Suppressor macrophage treated with lipopolysaccharide for 4 hours (primary cell): ENCODE data around the gene TAF11L9.
"Not testable (repeated sequence)": the region's sequence is repeated elsewhere in the genome, so short reads cannot be mapped to it uniquely, and the experiment has no call there.

Source experiments
- DNase-seq: peaks from one replicate; pipeline ENCODE4 v3.0.0-alpha.2; 2020

TAF11L9 gene

DNA sequence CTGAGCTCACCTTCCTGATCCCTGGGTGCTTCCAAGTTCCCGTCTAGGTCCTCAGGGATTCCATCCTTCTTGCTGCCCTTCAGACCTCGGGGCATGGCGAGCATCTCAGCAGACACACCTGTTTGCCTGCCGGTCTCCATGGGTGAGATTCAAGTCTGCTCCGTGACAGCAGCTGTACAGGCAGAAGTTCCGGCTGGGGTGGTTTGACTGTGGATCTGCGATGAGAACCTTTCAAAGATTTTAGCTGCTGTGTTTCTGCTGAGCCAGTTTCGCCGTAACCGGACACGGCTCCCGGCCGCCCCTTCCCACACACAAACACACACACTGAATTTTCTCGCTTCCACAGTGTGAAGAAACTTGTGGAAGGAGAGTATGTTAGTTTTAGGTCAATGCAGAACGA is at the start of gene TAF11L9:
Gene TAF11L9, minus strand, starts transcription at position 140 of the 400 bp plus-strand sequence.
- DNase-seq, result not testable (repeated sequence)

DNA sequence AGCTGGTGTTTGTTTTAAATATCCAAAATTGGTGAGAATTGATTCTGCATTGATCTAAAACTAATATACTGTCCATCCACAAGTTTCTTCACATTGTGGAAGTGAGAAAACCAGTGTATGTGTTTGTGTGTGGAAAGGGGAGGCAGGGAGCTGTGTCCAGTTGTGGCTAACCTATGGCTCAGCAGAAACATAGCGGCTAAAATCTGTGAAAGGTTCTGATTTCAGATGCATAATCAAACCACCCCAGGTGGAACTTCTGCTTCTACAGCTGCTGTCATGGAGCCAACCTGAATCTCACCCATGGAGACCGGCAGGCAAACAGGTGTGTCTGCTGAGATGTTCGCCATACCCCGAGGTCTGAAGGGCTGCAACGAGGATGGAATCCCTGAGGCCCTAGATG is 40.0 kb upstream of the TAF11L9 start, which contains the start of gene TAF11L14:
Gene TAF11L14, plus strand, starts transcription at position 301 of the 400 bp plus-strand sequence.
- DNase-seq, result no peak

DNA sequence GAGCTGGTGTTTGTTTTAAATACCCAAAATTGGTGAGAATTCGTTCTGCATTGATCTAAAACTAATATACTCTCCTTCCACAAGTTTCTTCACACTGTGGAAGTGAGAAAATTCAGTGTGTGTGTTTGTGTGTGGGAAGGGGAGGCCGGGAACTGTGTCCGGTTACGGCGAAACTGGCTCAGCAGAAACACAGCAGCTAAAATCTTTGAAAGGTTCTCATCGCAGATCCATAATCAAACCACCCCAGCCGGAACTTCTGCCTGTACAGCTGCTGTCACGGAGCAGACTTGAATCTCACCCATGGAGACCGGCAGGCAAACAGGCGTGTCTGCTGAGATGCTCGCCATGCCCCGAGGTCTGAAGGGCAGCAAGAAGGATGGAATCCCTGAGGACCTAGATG is 37.6 kb upstream of the TAF11L9 start, which contains the start of gene TAF11L13:
Gene TAF11L13, plus strand, starts transcription at position 301 of the 400 bp plus-strand sequence.
- DNase-seq, result not testable (repeated sequence)

DNA sequence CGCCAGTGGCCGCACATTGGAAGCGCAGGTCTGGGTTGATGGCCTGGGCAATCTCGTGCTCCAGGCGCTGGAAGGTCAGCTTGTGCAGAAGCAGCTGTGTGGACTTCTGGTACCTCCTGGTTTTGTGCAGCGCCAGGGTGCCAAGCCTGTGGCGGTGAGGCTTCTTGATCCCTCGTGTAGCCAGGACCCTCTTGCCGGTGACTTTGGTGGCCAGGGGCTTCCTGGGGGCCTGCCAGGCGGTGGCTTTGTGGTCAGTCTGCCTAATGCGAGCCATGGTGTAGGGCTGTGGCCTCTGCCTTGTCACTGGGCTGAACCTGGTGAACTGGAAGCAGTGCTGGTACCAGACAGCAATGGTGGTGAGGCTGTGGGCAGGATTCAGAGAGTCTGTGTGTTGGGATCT is 31.5 kb upstream of the TAF11L9 start:
- no peak for DNase-seq

DNA sequence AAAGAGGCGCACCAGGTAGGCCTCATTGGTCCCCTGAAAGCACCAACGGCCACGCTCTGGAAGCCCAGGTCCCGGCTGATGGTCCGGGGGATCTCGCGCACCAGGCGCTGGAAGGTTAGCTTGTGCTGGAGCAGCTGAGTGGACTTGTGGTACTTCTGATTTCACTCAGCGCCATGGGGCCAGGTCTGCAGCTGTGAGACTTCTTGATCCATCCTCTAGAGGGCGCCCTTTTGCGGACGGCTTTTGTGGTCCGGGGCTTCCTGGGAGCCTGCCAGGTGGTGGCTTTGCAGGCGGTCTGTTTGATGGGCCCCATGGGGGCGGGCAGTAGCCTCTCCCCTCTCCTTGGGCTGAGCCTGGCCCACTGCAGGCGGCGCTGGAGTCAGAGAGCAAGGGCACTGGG is 26.4 kb upstream of the TAF11L9 start:
- DNase-seq, result no peak

DNA sequence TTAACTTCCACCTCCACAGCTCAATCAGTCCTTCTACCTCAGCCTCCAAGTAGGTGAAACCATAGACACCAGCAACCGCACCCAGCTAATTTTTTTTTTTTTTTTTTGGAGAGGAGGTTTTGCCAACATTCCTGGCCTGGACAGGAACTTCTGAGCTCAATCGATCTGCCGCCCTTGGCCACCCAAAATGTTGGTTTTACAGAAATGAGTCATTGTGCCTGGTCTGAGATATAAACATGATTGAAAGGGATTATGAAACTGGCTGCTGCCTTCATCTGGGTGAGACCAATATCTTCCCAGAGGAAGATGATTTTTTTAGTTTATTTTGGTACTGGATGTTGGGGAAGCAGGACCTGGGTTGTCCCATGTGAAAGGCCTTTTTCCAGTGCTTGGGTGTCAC is 25.2 kb upstream of the TAF11L9 start:
- no peak for DNase-seq

DNA sequence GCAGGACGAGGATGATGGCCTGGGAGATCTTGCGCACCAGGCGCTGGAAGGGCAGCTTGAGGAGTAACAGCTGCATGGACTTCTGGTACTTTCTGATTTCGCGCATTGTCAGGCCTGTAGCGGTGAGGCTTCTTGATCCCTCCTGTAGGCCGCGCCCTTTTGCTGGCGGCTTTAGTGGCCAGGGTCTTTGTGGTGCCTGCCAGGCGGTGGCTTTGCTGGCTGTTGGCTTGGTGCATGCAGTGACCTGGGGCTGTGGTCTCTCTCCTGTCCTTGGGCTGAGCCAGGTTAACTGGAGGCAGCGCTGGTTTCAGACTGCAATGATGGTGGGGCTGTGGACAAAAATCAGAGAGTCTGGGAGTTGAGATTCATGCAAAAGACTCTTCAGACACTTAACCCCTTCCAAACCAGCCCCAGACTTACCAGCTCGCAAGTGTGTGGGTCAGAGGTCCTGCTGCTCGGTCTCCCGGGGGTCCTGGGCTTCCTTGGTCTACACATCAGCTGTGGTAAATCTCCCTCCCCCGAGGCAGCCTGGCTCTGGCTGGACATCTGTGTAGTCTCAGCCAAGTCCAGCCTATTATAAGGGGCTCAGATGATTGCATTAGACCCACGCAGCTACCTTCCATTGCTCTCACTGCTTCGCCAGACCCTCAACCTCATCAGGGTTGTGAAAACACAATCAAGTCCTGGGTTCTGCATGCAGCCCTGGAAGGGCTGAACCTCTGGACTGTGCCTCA is 20.8 kb upstream of the TAF11L9 start:
- no peak for DNase-seq

DNA sequence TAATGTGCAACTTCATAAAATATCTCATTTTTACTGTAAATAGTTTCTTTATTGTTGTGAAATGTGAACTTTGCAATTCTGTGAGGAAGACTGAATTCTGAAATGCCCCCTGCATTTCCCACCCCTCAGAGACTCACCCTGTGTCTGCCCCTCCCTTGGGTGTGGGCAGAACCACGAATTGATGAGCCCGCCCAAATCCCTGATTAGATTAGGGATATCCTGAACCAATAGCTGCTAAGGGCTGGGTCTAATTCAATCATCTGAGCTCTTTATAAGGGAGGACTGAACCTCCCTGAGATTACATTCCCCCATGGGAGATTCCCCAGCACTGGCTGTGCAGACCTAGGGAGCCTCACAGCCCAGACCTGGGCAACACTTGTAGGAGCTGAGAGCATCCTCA is 15.9 kb upstream of the TAF11L9 start, which contains the start of gene TAF11L12:
Gene TAF11L12, plus strand, starts transcription at position 301 of the 400 bp plus-strand sequence.
- DNase-seq, result not testable (repeated sequence)

DNA sequence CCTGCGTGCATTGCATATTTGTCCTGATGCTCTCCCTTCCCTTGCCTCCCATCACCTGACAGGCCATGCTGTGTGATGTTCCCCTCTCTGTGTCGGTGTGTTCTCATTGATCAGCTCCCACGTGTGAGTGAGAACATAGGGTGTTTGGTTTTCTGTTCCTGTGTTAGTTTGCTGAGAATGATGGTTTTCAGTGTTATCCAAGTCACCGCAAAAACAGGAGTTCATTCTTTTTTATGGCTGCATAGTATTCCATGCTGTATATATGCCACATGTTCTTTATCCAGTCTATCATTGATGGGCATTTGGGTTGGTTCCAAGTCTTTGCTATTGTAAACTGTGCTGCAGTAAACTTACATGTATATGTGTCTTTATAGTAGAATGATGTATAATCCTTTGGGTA is 13.3 kb upstream of the TAF11L9 start:
- DNase-seq, result not testable (repeated sequence)

DNA sequence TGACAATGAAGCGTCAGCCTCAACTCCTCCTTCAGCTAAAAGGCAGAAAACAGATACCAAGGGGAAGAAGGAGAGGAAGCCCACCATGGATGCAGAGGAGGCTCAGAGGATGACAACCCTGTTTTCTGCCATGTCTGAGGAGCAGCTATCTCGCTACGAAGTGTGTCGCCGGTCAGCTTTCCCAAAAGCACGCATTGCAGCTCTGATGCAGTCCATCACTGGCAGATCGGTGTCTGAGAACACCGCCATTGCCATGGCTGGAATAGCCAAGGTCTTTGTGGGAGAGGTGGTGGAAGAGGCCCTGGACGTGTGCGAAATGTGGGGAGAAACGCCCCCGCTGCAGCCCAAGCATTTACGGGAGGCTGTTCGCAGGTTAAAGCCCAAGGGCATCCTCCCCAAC is 10.8 kb upstream of the TAF11L9 start:
- no peak for DNase-seq

DNA sequence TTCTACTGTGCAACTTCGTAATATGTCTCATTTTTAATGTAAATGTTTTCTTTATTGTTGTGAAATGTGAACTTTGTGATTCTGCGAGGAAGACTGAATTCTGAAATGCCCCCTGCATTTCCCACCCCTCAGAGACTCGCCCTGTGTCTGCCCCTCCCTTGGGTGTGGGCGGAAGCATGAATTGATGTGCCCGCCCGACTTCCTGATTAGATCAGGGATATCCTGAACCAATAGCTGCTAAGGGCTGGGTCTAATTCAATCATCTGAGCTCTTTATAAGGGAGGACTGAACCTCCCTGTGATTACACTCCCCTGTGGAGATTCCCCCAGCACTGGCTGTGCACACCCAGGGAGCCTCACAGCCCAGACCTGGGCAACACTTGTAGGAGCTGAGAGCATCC is 9.7 kb upstream of the TAF11L9 start, which contains the start of gene TAF11L11:
Gene TAF11L11, plus strand, starts transcription at position 304 of the 400 bp plus-strand sequence.
- not testable (repeated sequence) for DNase-seq

DNA sequence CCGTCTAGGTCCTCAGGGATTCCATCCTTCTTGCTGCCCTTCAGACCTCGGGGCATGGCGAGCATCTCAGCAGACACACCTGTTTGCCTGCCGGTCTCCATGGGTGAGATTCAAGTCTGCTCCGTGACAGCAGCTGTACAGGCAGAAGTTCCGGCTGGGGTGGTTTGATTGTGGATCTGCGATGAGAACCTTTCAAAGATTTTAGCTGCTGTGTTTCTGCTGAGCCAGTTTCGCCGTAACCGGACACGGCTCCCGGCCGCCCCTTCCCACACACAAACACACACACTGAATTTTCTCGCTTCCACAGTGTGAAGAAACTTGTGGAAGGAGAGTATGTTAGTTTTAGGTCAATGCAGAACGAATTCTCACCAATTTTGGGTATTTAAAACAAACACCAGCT is 3.5 kb upstream of the TAF11L9 start, which contains the start of gene TAF11L10:
Gene TAF11L10, minus strand, starts transcription at position 101 of the 400 bp plus-strand sequence.
- not testable (repeated sequence) for DNase-seq

DNA sequence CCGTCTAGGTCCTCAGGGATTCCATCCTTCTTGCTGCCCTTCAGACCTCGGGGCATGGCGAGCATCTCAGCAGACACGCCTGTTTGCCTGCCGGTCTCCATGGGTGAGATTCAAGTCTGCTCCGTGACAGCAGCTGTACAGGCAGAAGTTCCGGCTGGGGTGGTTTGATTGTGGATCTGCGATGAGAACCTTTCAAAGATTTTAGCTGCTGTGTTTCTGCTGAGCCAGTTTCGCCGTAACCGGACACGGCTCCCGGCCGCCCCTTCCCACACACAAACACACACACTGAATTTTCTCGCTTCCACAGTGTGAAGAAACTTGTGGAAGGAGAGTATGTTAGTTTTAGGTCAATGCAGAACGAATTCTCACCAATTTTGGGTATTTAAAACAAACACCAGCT is 3.3 kb downstream of the TAF11L9 start, which contains the start of gene TAF11L8:
Gene TAF11L8, minus strand, starts transcription at position 101 of the 400 bp plus-strand sequence.
- DNase-seq, result not testable (repeated sequence)

DNA sequence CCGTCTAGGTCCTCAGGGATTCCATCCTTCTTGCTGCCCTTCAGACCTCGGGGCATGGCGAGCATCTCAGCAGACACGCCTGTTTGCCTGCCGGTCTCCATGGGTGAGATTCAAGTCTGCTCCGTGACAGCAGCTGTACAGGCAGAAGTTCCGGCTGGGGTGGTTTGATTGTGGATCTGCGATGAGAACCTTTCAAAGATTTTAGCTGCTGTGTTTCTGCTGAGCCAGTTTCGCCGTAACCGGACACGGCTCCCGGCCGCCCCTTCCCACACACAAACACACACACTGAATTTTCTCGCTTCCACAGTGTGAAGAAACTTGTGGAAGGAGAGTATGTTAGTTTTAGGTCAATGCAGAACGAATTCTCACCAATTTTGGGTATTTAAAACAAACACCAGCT is 8.5 kb downstream of the TAF11L9 start, which contains the start of gene TAF11L7:
Gene TAF11L7, minus strand, starts transcription at position 101 of the 400 bp plus-strand sequence.
- DNase-seq, result not testable (repeated sequence)
